Measurements from ENCODE around the gene TVP23C.

The TVP23C gene

DNA sequence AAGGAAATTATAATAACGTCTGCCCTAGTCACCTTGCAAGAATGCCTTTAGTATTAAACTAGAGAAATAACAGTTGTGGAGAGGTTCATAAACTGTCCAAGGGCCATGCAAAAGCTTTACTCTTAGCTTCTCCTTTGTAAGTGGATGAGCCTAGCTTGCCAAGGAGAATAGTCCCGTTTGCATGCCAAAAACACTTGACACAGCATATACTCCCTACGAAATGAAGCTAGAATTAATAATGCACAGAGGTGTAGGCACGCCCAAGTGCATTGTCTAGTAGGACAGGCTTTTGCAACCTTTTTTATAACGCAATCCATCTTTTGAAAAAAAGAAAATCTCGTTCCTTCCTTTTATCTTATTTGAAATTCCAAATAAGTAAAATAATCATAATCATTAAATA is 83.1 kb downstream of the TVP23C start:
- no peak overlapping the region for H3K4me3 Mint-ChIP-seq
- H3K36me3 Mint-ChIP-seq (ENCODE audit: low read depth): peaks cover 57% of the 10 kb centered on the region
- H3K4me1 Mint-ChIP-seq: peaks cover 16% of the 10 kb centered on the region
- TF ChIP-seq, protein P1, sequence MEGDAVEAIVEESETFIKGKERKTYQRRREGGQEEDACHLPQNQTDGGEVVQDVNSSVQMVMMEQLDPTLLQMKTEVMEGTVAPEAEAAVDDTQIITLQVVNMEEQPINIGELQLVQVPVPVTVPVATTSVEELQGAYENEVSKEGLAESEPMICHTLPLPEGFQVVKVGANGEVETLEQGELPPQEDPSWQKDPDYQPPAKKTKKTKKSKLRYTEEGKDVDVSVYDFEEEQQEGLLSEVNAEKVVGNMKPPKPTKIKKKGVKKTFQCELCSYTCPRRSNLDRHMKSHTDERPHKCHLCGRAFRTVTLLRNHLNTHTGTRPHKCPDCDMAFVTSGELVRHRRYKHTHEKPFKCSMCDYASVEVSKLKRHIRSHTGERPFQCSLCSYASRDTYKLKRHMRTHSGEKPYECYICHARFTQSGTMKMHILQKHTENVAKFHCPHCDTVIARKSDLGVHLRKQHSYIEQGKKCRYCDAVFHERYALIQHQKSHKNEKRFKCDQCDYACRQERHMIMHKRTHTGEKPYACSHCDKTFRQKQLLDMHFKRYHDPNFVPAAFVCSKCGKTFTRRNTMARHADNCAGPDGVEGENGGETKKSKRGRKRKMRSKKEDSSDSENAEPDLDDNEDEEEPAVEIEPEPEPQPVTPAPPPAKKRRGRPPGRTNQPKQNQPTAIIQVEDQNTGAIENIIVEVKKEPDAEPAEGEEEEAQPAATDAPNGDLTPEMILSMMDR (IDR thresholded peaks at IDR 0.05): no peak
- no peaks in the 10 kb centered on the region for H3K9me3 Mint-ChIP-seq
- H3K27ac Mint-ChIP-seq: no peak overlapping the region
- no peaks in the 10 kb centered on the region for H3K27me3 Mint-ChIP-seq (ENCODE audit: low read depth, poor library complexity)
- DNase-seq: no peak

DNA sequence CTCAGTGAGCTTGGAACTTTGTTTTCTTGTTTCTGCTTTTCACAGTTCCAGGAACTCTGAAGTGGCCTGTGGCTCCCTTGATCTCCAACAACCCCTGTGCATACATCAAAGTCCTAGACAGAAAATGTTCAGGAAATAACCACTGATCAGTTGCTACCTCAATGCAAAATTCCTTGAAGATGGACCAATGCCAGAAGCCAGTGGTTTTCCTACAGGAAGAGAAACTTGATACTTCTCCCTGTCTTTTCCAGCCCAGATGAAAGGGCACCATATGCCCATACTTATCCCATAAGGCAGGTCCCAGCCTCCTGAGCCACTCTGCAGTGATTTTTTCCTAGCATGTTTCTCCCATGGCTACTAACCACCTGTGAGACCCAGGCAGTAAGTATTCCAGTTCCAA is 83.6 kb downstream of the TVP23C start:
- no peak overlapping the region for H3K4me3 Mint-ChIP-seq
- no peak for DNase-seq
- H3K4me1 Mint-ChIP-seq: peaks cover 16% of the 10 kb centered on the region
- H3K27me3 Mint-ChIP-seq (ENCODE audit: low read depth, poor library complexity): no peaks in the 10 kb centered on the region
- H3K36me3 Mint-ChIP-seq (ENCODE audit: low read depth): peaks cover 61% of the 10 kb centered on the region
- no peak overlapping the region for H3K27ac Mint-ChIP-seq
- H3K9me3 Mint-ChIP-seq: no peaks in the 10 kb centered on the region
- TF ChIP-seq, protein P1 (IDR thresholded peaks at IDR 0.05): no peak

DNA sequence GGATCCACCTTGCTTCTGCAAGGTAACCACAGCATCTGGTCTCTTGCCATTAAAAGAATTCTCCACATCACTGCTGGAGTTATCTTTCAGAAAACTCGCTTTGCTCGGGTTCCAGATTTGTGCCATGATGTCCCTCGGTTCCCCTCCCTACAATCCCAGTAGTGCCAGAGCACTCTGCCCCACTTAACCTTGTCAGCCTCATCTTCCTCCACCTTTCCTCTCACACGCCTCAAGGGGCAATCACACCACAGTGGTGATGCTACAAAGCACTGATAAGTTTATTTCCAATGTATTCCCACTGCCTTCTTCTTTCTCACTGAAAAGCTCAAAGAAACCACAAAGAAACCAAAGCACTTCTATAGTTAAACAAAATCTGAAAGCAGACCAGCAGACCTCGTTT is 84.4 kb downstream of the TVP23C start:
- Mint-ChIP-seq H3K27ac (peak overlapping the region; percentile 47), H3K4me1 (peaks cover 21% of the 10 kb centered on the region)

DNA sequence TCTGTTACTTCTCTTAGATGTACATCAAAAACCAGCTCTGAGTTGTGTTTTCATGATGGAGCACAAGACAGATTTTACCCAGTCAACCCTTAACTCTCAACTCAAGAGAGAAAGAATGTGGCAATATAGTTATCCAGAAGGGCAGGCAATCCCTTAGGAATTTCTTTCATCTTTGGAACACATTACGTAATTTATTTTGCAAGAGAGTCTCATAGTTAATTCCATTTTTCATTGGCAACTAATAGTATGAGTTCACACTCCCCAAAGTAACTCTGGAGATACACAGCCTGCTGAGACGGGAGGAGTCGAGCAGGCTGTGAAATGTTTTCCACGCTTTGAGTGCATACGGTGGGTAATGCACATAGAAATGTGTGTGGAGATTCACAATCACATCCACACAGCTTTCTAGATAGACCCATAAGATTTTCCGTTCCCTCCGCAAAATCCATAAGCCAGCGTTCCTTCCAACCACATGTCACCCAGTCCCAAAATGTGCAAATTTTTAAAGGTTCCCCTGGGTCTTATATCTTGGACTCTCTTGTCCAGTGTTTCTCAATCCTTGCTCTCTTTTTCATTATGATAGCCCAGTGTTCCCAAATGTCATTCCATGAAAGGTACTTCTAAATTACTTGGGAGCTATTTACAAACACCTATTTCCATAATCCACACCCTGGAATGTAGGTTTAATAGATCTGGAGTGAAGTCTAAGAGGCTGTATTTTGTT is 87.5 kb downstream of the TVP23C start:
- H3K9me3 Mint-ChIP-seq: no peaks in the 10 kb centered on the region
- H3K27ac Mint-ChIP-seq: no peak overlapping the region
- H3K4me1 Mint-ChIP-seq: peaks cover 33% of the 10 kb centered on the region
- no peaks in the 10 kb centered on the region for H3K27me3 Mint-ChIP-seq (ENCODE audit: low read depth, poor library complexity)
- TF ChIP-seq, protein P1 (IDR thresholded peaks at IDR 0.05): no peak
- DNase-seq: no peak
- no peak overlapping the region for H3K4me3 Mint-ChIP-seq
- H3K36me3 Mint-ChIP-seq (ENCODE audit: low read depth): peaks cover 56% of the 10 kb centered on the region

More for the DNA sequence above, 84.4 kb downstream of the TVP23C start:
- no peaks in the 10 kb centered on the region for H3K27me3 Mint-ChIP-seq (ENCODE audit: low read depth, poor library complexity)
- H3K36me3 Mint-ChIP-seq (ENCODE audit: low read depth): peaks cover 62% of the 10 kb centered on the region
- H3K4me3 Mint-ChIP-seq: no peak overlapping the region
- TF ChIP-seq, protein P1 (IDR thresholded peaks at IDR 0.05): no peak
- no peak for DNase-seq
- H3K9me3 Mint-ChIP-seq: no peaks in the 10 kb centered on the region

DNA sequence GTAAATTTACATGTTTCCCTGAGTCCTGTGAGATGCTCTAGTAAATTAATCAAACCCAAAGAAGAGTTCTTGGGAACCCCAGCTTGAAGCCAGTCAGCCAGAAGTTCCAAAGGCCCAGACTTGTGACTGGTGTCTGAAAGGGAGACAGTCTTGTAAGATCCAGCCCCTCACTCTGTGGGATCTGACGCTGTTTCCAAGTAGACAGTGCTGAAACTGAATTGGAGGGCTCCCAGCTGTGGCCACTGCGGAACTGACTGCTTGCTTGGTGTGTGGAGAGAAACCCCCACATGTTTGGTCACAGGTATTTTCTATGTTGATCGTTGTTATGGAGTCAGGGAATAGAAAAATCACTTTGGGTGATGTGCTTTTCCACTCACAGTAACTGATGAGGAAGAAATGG is 90.4 kb downstream of the TVP23C start:
- Mint-ChIP-seq H3K9me3 (no peaks in the 10 kb centered on the region), H3K36me3 (ENCODE audit: low read depth) (peaks cover 40% of the 10 kb centered on the region), H3K27me3 (ENCODE audit: low read depth, poor library complexity) (no peaks in the 10 kb centered on the region), H3K27ac (no peak overlapping the region), H3K4me1 (peaks cover 36% of the 10 kb centered on the region), H3K4me3 (no peak overlapping the region)
- TF ChIP-seq, protein P1 (IDR thresholded peaks at IDR 0.05): no peak
- DNase-seq: no peak

DNA sequence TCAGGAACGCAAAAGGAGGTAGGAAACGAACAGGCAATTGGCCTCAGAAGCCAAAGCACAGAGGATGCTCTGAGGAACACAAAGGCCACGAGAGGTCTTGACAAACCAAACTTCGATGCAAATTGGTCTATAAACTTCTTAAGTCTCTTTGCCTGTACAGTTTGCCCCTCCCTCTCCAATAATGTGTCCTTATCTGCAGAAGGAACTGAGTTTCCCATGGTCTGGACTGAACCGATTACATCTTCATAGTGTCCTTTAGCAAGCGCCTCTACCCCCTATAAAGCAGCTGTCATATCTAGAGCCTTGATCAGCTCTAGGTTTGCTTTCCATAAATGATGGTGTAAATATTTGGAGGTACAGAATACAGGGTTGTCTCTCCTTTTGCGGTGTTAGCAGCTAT is 92.7 kb downstream of the TVP23C start:
- Mint-ChIP-seq H3K4me1 (peaks cover 42% of the 10 kb centered on the region), H3K9me3 (no peaks in the 10 kb centered on the region), H3K4me3 (no peak overlapping the region), H3K27me3 (ENCODE audit: low read depth, poor library complexity) (no peaks in the 10 kb centered on the region), H3K36me3 (ENCODE audit: low read depth) (peaks cover 30% of the 10 kb centered on the region), H3K27ac (no peak overlapping the region)
- DNase-seq: no peak
- TF ChIP-seq, protein P1 (IDR thresholded peaks at IDR 0.05): no peak

Data from nephron progenitor cell (in vitro differentiated cells).